HG02973 (cell line): ENCODE data around the gene DHFR.

Experiments
- ATAC-seq: cut with Tn5 transposase; IDR thresholded peaks from one replicate; pipeline ENCODE4 v1.9.1; 2021; ENCODE audit warnings: moderate library complexity; ENCODE audit not compliant: unreplicated experiment

The DHFR gene

GRCh38 chr5:80656425-80656824 lies 1.6 kb upstream of the DHFR start:
- ATAC-seq = no peak

DNA sequence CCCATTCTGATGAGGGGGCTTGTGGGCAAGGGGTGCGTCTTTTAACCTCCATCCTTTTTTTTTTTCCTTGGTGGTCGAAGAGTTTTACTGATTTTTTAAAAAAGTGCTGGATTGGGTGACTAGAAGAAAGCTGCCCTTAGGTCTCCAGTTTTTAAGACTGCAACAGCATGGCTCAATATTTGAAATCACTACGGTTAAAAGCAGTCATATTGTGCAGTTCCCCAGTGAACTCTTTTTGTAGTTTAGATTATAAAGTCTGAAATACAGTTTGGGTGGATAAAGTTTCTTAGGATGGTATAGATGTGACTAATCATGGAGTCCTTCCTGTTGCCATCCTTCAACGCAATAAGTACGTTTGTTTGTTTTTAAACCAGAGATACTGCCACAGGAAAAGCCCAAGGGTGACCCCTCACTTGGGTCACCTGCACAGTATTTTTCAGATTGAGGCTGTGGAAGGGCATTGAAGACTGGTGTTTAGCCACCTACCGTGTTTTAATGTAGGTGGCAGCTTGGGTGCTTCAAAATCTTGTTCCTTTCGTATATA lies 520 bp upstream of the DHFR start:
- ATAC-seq = no peak

DNA sequence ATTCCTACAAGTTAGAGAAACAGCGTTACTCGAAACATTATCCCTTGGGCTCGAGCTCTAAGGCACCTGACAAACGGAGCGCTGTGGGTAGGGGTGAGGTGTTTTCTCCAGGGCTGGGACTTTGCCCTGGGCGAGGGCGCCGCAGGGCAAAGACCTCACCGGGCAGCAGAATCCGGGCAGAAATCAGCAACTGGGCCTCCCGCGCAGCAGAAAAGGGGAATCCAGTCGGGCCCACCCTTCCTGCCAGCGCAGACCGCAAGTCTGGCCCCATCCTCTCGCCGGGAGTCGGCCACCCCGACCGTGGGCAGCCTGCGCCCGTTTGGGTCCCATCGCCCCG lies 761 bp downstream of the DHFR start:
- no peak for ATAC-seq

DNA sequence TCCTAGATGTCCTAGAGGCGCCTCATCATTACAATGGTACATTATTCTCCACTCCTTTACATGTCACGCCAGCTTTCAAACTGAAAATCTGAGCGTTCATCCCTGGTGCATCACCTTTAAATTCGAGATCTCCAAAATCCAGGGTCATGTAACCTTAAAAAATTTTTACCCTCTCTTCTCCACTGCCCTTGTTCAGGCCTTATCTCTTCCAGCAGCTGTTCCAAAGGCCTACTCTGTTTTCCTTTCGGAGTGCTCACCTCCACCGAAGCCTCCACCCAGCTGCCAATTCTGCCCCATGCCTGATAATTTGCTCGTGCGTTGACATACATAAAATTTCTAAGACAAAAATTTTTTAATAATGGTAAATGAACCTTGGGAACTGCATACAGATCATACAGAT lies 1.3 kb downstream of the DHFR start:
- ATAC-seq = no peak

DNA sequence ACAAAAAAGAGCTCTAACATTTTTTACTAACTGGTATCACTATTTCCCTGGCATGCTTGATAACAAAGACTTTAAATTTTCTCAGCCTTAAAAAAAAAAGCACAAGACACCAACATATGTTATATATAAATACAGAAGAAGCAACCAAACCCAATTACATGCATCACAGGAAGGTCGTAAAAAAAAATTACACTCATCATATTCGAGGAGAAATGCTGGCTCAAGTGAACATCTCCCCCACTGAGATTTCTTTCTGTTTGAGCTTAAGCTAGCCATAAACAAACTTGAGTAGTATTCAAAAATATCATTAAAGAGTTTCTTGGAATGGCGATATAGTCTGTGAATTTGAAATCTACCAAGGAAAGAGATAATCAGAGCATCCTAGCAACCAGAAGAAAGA lies 7.9 kb downstream of the DHFR start:
- ATAC-seq = no peak

DNA sequence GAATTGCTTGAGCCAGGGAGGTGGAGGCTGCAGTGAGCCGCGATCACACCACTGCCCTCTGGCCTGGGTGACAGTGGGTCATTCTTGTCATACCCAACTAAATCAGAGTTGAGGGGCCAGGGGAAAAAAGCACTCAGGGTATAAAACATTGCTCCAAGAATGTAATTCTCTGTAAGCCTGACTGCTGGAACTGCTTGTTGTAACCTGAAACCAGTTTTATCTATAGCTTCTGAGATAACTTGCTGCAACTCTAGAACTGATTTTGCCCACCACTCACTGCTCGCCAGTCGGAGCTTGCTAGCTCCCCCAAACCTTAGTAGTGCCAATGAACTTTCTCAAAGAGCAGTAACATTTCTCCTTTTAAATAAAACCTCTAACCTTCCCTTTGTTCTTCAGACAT lies 9.9 kb downstream of the DHFR start:
- ATAC-seq = no peak

DNA sequence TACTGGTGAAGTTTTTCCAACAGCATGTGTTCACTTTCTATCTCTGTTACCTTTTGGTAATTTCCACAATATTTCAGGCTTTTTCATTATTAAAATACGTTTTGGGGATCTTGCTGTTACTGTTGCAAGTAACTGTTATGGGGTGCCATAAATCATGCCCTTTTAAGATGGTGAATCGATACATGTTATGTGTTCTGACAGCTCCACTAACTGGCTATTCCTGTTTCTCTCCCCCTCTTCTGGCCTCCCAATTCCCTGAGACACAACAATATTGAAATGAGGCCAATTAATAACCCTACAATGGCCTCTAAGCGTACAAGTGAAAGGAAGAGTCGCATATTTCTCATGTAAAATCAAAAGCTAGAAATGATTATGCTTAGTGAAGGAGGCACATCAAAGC lies 13.4 kb downstream of the DHFR start:
- ATAC-seq = no peak

DNA sequence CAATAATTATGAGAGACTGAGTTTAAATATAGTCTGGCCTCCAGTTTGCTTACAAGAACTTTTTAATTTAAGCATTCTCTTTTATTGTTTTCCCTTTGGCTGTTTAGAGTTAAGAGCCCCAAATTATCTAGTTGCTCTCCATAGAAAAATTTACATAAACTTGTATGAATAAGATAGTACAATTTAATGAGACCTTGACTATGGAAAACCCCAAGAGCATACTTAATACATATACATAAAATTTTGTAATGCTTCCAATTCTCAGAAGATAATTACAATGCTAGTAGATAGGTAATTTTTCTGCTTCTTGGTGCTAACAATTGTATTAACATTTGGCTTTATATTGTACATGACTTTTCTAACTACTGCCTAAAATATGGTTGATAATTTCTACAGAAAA lies 20.6 kb downstream of the DHFR start:
- no peak for ATAC-seq

DNA sequence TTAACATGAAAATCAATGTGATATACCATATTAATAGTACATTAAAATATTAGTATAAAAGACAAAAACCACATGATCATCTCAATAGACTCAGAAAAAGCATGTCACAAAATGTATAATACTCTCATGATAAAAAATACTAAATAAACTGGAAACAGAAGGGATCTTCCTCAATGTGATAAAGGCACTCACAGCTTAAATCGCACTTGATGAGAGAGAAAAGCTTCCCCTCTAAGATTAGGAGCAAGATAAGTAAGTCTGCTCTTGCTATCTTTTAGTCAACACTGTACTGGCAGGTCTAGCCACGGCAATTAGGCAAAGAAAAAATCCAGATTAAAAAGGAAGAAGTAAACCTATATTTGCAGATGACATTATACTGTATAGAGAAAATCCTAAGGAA lies 22.1 kb downstream of the DHFR start:
- ATAC-seq = no peak

DNA sequence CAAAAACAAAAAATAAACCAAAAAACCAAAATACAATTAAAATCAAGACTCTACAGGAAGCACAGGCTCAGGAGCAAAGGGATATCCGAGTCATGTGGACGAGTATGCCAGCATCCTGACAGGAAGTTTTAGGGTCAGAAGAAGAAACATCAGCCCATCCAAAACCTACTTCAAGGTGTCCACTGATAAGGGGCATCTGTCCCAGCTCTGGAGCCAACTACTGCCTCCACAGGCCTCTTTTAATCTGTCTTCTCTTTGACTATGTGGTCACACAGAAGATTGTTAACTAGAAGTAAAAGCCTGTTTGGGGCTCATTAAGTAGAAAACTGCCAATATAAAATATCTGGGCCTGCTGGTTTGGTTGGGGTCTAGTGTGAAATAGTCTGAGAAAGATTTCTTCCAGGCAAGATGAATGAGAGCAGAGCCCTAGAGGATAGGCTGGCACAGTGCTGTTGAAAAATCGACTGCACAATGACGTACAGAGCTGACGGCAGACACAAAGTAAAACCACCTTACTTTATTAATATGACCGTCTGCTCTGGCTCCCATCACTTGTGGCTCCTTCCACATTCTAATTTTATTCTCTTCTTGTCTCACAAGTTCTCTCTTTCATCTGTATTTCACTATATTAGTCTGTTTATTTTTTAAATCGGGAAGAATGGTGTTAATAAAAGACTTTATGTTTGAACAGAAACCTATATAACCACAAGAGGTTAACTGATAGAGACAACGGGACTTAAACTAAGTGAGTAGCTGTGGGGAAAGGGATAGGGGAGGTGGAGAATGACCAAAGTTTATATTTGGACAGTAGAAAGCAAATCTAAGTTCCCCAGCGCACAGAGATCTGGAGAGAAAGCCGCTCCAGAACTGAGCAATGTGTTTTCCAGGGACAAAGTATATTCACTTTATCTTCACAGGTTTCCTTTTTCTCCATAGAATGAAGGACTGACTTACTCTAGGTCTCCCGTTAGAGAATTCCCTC lies 23.2 kb downstream of the DHFR start:
- ATAC-seq = no peak

DNA sequence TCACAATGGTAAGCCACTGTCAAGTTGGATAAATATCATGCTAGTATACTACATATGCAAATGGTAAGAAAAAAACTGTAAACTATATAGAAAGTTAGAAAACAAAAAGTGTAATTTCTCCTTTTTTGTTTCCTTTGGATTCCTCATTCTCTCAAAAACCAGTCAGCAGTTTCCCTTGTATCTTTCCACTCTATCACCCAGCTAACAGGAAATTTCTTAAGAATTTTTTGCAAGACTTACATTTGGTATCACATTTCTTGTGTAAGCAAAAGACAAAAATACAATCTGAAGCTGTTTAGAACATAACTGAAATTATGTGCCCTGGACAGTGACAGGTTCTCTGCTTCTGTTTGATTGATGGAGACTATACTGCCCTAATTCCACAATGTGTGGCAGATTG lies 25.5 kb downstream of the DHFR start:
- ATAC-seq = no peak

- ATAC-seq = no peak
Measured at GRCh38 chr5:80625230-80625629, 29.6 kb downstream of the DHFR start.

- no peak for ATAC-seq
Measured at GRCh38 chr5:80623999-80624398, 30.8 kb downstream of the DHFR start.

DNA sequence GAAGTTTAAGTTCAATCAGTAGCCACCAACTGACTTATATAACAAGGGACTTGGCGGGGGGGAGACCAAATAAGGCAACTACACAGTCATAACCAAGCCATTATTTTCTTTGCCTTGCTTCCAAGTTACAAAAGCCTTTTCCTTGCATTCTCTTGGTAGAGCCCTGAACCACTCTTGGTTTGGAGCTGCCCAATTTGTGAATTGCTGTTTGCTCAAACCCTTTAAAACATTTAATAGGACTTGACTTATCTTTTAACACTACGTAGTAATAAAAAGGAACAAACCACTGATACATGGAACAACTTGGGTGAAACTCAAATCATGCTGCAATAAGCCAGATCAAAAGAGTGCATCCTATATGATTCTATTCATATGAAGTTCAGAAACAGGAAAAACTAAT lies 32.0 kb downstream of the DHFR start:
- ATAC-seq = no peak

DNA sequence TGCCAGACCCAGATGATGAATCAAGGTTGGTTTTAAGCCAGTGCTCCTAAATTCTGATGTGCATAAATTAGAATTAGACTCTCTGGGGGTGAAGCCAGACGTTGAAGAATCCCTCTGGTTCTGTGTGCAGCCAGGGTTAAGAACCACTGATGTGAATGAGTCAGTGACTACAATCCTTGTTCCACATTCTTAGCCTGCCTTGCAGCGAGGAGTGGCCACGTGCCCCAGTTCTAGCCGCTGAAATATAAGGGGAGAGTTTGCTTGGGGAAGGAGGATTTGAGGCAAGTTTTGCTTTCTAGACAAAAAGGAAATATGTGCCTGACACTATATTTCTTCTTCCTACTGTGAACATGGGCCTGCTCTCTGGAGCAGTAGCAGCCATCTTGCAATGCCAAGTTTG lies 34.6 kb downstream of the DHFR start:
- ATAC-seq = no peak

DNA sequence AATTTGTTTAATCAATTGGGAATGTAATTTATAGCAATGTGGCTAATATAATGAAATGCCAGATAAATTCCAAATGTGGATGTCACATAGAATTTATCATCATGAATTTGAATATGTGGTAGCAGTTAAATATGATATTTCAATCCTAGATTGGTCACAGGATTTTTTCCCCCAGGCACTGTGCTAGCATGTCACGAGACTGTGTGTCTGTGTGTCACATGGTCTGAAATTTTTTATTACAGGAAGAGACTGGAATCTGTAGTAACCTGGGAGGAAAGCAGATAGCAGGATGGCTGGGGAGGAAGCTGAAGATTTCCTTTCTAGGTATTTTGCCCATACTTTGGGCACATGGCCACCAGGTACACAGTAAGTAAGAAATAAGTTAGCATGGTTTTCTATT lies 35.7 kb downstream of the DHFR start:
- ATAC-seq = no peak

GRCh38 chr5:80618438-80618837 lies 36.3 kb downstream of the DHFR start:
- ATAC-seq = no peak

- no peak for ATAC-seq
Measured at GRCh38 chr5:80615266-80615914, 39.4 kb downstream of the DHFR start.

- no peak for ATAC-seq
Measured at GRCh38 chr5:80609692-80610091, 45.1 kb downstream of the DHFR start.

- no peak for ATAC-seq
Measured at GRCh38 chr5:80608731-80609130, 46.1 kb downstream of the DHFR start.

- ATAC-seq = peak; percentile 65
Measured at GRCh38 chr5:80607832-80608231, 47.0 kb downstream of the DHFR start.

GRCh38 chr5:80607343-80607742 lies 47.4 kb downstream of the DHFR start:
- no peak for ATAC-seq
